Measurements from ENCODE around the gene FFAR4. TPM values are rescaled to one million over a fixed set of nuclear protein-coding genes. Genes with fewer than 3 reads are reported as not detected.

Gene FFAR4
- polyA plus RNA-seq, 2 of the 4 experiments (the other 2 are of a cell fraction) = 0.15 to 0.17 TPM

DNA sequence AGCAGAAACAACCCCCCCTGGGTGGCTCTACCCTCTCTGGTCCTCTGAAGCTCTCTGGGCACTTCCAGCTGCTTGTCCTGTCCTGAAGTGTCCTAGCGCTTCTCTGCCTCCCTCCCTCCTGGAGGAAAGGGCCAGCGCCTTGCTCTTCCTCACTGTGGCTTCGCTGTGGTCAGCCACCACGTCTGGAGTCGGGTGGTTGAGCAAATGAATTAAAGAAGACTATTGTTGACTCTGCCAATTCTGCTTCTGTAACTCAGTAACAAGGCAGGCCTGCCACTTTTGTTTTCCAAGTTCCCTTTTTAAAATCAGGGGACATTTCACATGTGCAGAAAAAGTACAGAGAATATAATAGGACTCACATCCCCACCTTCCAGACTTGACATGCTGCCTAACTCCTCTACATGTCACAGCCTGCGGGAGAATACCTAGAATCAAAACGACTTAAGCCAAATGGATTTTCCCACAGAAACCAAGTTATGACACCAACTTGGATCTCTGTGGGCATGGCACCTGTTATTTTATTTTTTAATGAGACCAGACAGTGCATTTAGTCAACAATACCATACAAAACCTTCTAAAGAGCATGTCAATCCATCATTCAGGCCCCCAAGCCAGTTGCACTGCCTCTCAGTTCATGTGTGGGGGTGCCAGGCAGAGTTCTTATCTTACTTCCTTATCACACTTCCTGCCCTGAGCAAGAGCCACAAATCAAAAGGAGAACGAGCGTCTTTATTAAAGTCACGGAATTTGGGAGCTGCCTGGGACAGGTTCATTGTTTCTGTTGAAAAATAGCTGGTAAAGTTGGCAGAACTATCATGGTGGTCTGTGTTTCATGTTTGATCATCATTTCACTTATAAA lies 6.8 kb downstream of the FFAR4 start:
- FAIRE-seq (no peak), ATAC-seq (no peak), DNase-seq (ENCODE audit: low read depth in 1 of 2, low spot score in 1 of 2) (no peak)
- ChIA-PET POLR2A (no interaction called here), CTCF (interaction anchor here (0.7 to 1.1 kb wide), 2 partner anchors 18 to 107 kb away, joined by 3 read pairs; no protein-coding TSS in a partner anchor)
- Histone ChIP-seq H3K9me3 (no peaks in the 10 kb centered on the region), H3K27ac (no peak overlapping the region), H3K4me2 (no peak overlapping the region), H3K4me1 (peaks cover 11% of the 10 kb centered on the region), H3K4me3 (no peak overlapping the region)
- WGBS (ENCODE audit: missing lambda C conversion rate) = 64% methylated on average over 10 of the region's 10 CpGs
- TF ChIP-seq ZFP36 (IDR thresholded peaks at IDR 0.05; ENCODE audit: borderline replicate concordance, partially characterized antibody) (no peak), HEYL (CRISPR knock-in tag; IDR thresholded peaks at IDR 0.05) (no peak), JUNB (IDR thresholded peaks at IDR 0.05) (no peak), KDM1A (IDR thresholded peaks at IDR 0.05; ENCODE audit: low read depth) (no peak), POLR2A (IDR thresholded peaks at IDR 0.05; ENCODE audit: low read length) (no peak), SREBF2 (IDR thresholded peaks at IDR 0.05) (no peak), REST (IDR thresholded peaks at IDR 0.05) (no peak), MAFK (IDR thresholded peaks at IDR 0.05; ENCODE audit: partially characterized antibody) (no peak), CHD4 (IDR thresholded peaks at IDR 0.05; ENCODE audit: borderline replicate concordance) (no peak), RNF2 (IDR thresholded peaks at IDR 0.05; ENCODE audit: borderline replicate concordance, low read depth) (no peak), HOXA7 (CRISPR knock-in tag; IDR thresholded peaks at IDR 0.05) (no peak), FOSL2 (IDR thresholded peaks at IDR 0.05) (no peak), FOSL2 (CRISPR knock-in tag; IDR thresholded peaks at IDR 0.05) (no peak), CBX2 (IDR thresholded peaks at IDR 0.05; ENCODE audit: borderline replicate concordance, low read depth) (no peak), GATA3 (IDR thresholded peaks at IDR 0.05; ENCODE audit: borderline replicate concordance) (no peak)
- TF ChIP-seq, protein P1, sequence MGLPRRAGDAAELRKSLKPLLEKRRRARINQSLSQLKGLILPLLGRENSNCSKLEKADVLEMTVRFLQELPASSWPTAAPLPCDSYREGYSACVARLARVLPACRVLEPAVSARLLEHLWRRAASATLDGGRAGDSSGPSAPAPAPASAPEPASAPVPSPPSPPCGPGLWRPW (IDR thresholded peaks at IDR 0.05) = no peak

- no peak overlapping the region for H3K4me2 ChIP-seq
- TF ChIP-seq SMC3 (IDR thresholded peaks at IDR 0.05) = no peak
- H3K4me1 ChIP-seq = peaks cover 17% of the 10 kb centered on the region
- H3K9me3 ChIP-seq = no peaks in the 10 kb centered on the region
- no peak for DNase-seq (ENCODE audit: low read depth in 1 of 2, low spot score in 1 of 2)
- ChIA-PET POLR2A (no interaction called here), CTCF (no interaction called here)
- no peak overlapping the region for H3K4me3 ChIP-seq
- ATAC-seq = no peak
- no peak overlapping the region for H3K27ac ChIP-seq
- no peak for FAIRE-seq
- 93% methylated on average over 3 of the region's 3 CpGs for WGBS (ENCODE audit: missing lambda C conversion rate)
These were observed 7.5 kb downstream of the FFAR4 start for GRCh38 chr10:93573924-93574323.

DNA sequence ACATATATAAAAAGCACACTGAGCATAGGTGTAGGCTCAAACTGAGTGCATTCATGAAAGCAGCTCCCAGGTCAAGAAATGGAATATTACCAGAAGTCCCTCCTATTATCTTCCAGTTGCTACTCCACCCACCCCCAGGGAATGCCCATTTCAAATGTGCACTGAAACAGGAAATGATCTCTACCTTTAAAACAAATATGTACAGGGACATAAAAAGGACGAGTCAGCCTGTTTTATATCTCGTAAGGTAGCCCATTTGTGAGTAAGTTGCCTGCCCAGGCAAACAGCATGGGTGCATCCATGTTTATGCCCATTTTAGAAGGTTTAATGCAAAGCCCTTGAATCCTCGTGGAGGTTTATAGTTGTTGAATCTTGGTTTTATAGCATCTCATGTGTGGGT lies 10.4 kb downstream of the FFAR4 start:
- ChIA-PET CTCF (interaction anchor here (1.0 to 1.6 kb wide), 2 partner anchors 11 to 23 kb away, joined by 3 read pairs; no protein-coding TSS in a partner anchor), POLR2A (no interaction called here)
- DNase-seq (ENCODE audit: low read depth in 1 of 2, low spot score in 1 of 2) = no peak

More for the DNA sequence above, 10.4 kb downstream of the FFAR4 start:
- H3K4me3 ChIP-seq = no peak overlapping the region
- peak; percentile 12 for TF ChIP-seq MAFK (IDR thresholded peaks at IDR 0.05; ENCODE audit: partially characterized antibody)
- TF ChIP-seq EP300 (IDR thresholded peaks at IDR 0.05) = no peak
- 39% methylated on average over 3 of the region's 3 CpGs for WGBS (ENCODE audit: missing lambda C conversion rate)
- FAIRE-seq (no peak), ATAC-seq (no peak)
- H3K4me2 ChIP-seq = peak overlapping the region; percentile 13; the same call in 2 of the 3 replicates
- peak overlapping the region in 1 of 2 experiments; percentile 49; a peak in 2 of 6 replicates for H3K27ac ChIP-seq
- peaks cover 22% of the 10 kb centered on the region for H3K4me1 ChIP-seq
- peaks cover 7% of the 10 kb centered on the region; the same call in 1 of the 3 replicates for H3K9me3 ChIP-seq
